NCI-H2196 (cell line): Measurements from ENCODE around the gene NEK3.
"Not testable (repeated sequence)": the region's sequence is repeated elsewhere in the genome, so short reads cannot be mapped to it uniquely, and the experiment has no call there.

Source experiments
- DNase-seq: peaks from one replicate; lab custom pipeline; 2025; ENCODE audit not compliant: unreplicated experiment; lab: John Stamatoyannopoulos, UW

The NEK3 gene

GRCh38 chr13:52125547-52125946, 33.9 kb downstream of the NEK3 start:
- no peak for DNase-seq

GRCh38 chr13:52118595-52118994, 40.8 kb downstream of the NEK3 start:
- DNase-seq, result no peak

GRCh38 chr13:52118095-52118494, 41.3 kb downstream of the NEK3 start:
- DNase-seq, result no peak

GRCh38 chr13:52112591-52112990, 46.8 kb downstream of the NEK3 start:
- DNase-seq, result no peak

GRCh38 chr13:52109116-52109670, 50.2 kb downstream of the NEK3 start:
- DNase-seq, result no peak

GRCh38 chr13:52105841-52106240, 53.6 kb downstream of the NEK3 start:
- no peak for DNase-seq

- DNase-seq, result no peak
These were observed 54.8 kb downstream of the NEK3 start for GRCh38 chr13:52104624-52105023.

GRCh38 chr13:52103386-52103785, 56.0 kb downstream of the NEK3 start:
- DNase-seq, result no peak

- DNase-seq, result not testable (repeated sequence)
These were observed 57.0 kb downstream of the NEK3 start for GRCh38 chr13:52102423-52102822.

GRCh38 chr13:52097197-52097596, 62.2 kb downstream of the NEK3 start:
- no peak for DNase-seq

GRCh38 chr13:52096748-52097147, 62.6 kb downstream of the NEK3 start:
- no peak for DNase-seq

GRCh38 chr13:52096062-52096461, 63.3 kb downstream of the NEK3 start:
- no peak for DNase-seq

- DNase-seq, result no peak
These were observed 67.3 kb downstream of the NEK3 start for GRCh38 chr13:52092087-52092486.

GRCh38 chr13:52091473-52091872, 67.9 kb downstream of the NEK3 start:
- no peak for DNase-seq

GRCh38 chr13:52085421-52085820, 74.0 kb downstream of the NEK3 start:
- DNase-seq, result no peak

GRCh38 chr13:52084981-52085380, 74.4 kb downstream of the NEK3 start:
- DNase-seq, result not testable (repeated sequence)
